Upper lobe of left lung (tissue), 4 donors: ENCODE measurements around the gene LRBA.

Experiments used
- CTCF ChIP-seq, 6 experiments: fragments of 450-650 bp in 4 of 6; fragments of 200-600 bp in 2 of 6; sonication (generic) in 2 of 6; IDR thresholded peaks; one replicate each; pipeline ENCODE4 v1.5.1; 2016 to 2019; ENCODE audit warnings: antibody characterized with exemption in 6 of 6
- POLR2A ChIP-seq, 4 donors: fragments of 450-650 bp; IDR thresholded peaks; one replicate each; pipeline ENCODE4 v1.5.1; 2016 to 2017; ENCODE audit warnings: antibody characterized with exemption in 4 of 4, mild to moderate bottlenecking in 2 of 4
- POLR2AphosphoS5 ChIP-seq, 2 donors: sonication (generic); formaldehyde crosslinking; IDR thresholded peaks; one replicate each; pipeline ENCODE4 v1.5.1; 2017; ENCODE audit warnings: antibody characterized with exemption in 2 of 2

GRCh38 chr4:150354214-150354796, 660.8 kb downstream of the LRBA start:
- TF ChIP-seq POLR2AphosphoS5 (IDR thresholded peaks at IDR 0.05) (no peak), POLR2A (IDR thresholded peaks at IDR 0.05) (no peak), CTCF (IDR thresholded peaks at IDR 0.05) (no peak)
